GM19372 (cell line): Measurements from ENCODE around the gene AP1M2.

Source experiments
- ATAC-seq: cut with Tn5 transposase; IDR thresholded peaks from one replicate; pipeline ENCODE4 v1.9.1; 2021; ENCODE audit warnings: mild to moderate bottlenecking, low read depth, moderate library complexity; ENCODE audit not compliant: unreplicated experiment

The AP1M2 gene

GRCh38 chr19:10587022-10587838 lies at the start of gene AP1M2:
Gene AP1M2 (minus strand): TSS chr19:10587312. CDS start chr19:10587231, 81 bp downstream.
- ATAC-seq: no peak

- ATAC-seq: no peak
Measured at GRCh38 chr19:10636304-10636972, 49.3 kb upstream of the AP1M2 start.

GRCh38 chr19:10634963-10635362 lies 47.9 kb upstream of the AP1M2 start:
- ATAC-seq: no peak

- ATAC-seq: no peak
Measured at GRCh38 chr19:10634430-10634829, 47.3 kb upstream of the AP1M2 start.

- no peak for ATAC-seq
Measured at GRCh38 chr19:10631874-10632273, 44.8 kb upstream of the AP1M2 start.

GRCh38 chr19:10625762-10626138 lies 38.6 kb upstream of the AP1M2 start:
- ATAC-seq: no peak

GRCh38 chr19:10625003-10625761 lies 38.1 kb upstream of the AP1M2 start, which contains the start of gene SLC44A2:
Gene SLC44A2 (plus strand): TSS chr19:10625553. CDS start chr19:10625634, 81 bp downstream.
- ATAC-seq: no peak

- ATAC-seq: no peak
Measured at GRCh38 chr19:10624585-10624984, 37.5 kb upstream of the AP1M2 start.

- ATAC-seq: no peak
Measured at GRCh38 chr19:10621966-10622365, 34.9 kb upstream of the AP1M2 start.

GRCh38 chr19:10620786-10621185 lies 33.7 kb upstream of the AP1M2 start:
- no peak for ATAC-seq

GRCh38 chr19:10618846-10619245 lies 31.7 kb upstream of the AP1M2 start:
- no peak for ATAC-seq

GRCh38 chr19:10617409-10618121 lies 30.5 kb upstream of the AP1M2 start:
- no peak for ATAC-seq

GRCh38 chr19:10615429-10616023 lies 28.4 kb upstream of the AP1M2 start:
- no peak for ATAC-seq

- no peak for ATAC-seq
Measured at GRCh38 chr19:10612499-10613119, 25.5 kb upstream of the AP1M2 start.

- ATAC-seq: no peak
Measured at GRCh38 chr19:10611907-10612306, 24.8 kb upstream of the AP1M2 start.

GRCh38 chr19:10604460-10604980 lies 17.4 kb upstream of the AP1M2 start:
- no peak for ATAC-seq

GRCh38 chr19:10603873-10604459 lies 16.9 kb upstream of the AP1M2 start:
- ATAC-seq: no peak

GRCh38 chr19:10603084-10603872 lies 16.2 kb upstream of the AP1M2 start:
- ATAC-seq: peak; percentile 27
